HG02623 (cell line): ENCODE results near the gene TMEM41B.
"Not testable (repeated sequence)": the region's sequence is repeated elsewhere in the genome, so short reads cannot be mapped to it uniquely, and the experiment has no call there.

Experiments
- ATAC-seq: cut with Tn5 transposase; IDR thresholded peaks from one replicate; pipeline ENCODE4 v1.9.1; 2021; ENCODE audit warnings: moderate library complexity; ENCODE audit not compliant: unreplicated experiment

Gene TMEM41B

DNA sequence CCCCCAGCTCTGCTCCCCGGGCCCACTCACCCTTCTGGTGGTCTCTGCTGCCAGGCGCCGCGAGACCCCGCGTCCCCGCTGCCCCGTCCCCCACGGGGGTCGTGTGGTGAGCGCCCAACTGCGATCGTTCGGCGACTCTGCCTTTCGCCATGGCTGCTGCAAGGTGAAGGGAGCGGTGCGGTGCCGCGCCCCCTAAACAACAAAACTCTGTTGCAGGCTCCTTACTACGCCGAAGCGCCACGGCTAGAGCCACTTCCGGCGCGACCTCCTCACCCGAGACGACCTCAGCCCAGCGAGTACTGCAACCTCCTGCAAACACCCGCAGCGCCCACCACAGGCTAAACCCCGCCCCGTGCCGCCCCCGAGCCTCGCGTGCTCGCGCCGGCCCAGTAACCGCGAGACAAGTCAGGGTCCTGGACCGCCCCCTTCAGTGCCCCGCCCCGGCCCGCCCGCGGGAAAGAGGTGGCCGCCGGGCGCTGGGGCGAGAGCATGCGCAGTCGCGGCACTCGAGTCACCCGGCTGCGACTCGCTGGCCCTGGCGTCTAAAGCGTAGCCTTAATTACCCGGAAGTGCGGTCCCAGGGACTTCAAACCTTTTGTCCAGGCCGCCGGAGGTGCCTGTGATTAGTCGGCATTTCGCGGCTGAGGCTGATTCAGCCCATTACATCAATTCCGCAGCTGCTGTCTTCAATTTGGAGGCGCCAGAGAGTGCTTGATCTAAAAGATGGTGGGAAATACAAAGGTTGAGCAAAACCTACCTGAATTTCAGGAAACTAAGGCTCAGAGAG is at the start of gene TMEM41B:
Gene TMEM41B, minus strand, starts transcription at position 303 of the 787 bp plus-strand sequence. Its CDS starts 152 bp downstream, at position 151.
- ATAC-seq = peak; percentile 94

- ATAC-seq = no peak
These were observed 48.0 kb upstream of the TMEM41B start for GRCh38 chr11:9362393-9362863.

GRCh38 chr11:9360862-9361622 is 46.6 kb upstream of the TMEM41B start:
- ATAC-seq = not testable (repeated sequence)

- no peak for ATAC-seq
These were observed 42.6 kb upstream of the TMEM41B start for GRCh38 chr11:9357041-9357440.

GRCh38 chr11:9351321-9351881 is 37.0 kb upstream of the TMEM41B start:
- no peak for ATAC-seq

DNA sequence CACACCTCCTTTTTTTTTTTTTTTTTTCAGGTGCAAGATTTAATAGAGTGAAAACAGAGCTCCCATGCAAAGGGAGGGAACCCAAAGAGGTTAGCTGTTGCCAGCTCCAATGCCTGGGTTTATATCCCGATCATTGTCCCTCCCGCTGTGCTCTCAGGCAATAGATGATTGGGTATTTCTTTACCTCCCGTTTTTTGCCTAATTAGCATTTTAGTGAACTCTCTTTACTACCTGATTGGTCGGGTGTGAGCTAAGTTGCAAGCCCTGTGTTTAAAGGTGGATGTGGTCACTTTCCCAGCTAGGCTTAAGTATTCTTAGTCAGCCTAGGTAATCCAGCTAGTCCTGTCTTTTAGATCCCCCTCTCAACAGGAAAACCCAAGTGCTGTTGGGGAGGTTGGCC is 33.4 kb upstream of the TMEM41B start:
- not testable (repeated sequence) for ATAC-seq

DNA sequence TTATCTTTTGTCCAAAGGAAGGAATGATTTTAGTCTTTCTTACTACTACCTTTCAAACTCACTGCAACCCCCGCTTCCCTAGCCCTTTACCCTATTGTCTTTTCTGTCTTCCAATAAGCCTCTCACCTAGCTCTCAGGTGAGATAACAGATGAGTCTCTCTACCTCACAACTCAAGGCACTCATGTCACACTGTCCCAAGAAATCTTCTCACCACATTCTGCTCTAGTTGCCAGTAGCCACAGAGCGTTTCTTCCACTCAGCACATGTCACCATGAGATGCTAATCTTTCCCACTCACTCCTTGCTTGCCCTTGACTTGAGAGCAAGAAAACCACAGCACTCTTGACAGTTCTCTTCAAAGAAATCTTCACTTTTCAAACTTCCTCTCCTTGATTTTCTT is 32.7 kb upstream of the TMEM41B start:
- no peak for ATAC-seq

- ATAC-seq = no peak
These were observed 29.8 kb upstream of the TMEM41B start for GRCh38 chr11:9344061-9344680.

GRCh38 chr11:9341638-9342178 is 27.3 kb upstream of the TMEM41B start:
- ATAC-seq = no peak

GRCh38 chr11:9332655-9333054 is 18.3 kb upstream of the TMEM41B start:
- no peak for ATAC-seq

- ATAC-seq = no peak
These were observed 16.3 kb upstream of the TMEM41B start for GRCh38 chr11:9330387-9331384.

GRCh38 chr11:9320047-9320446 is 5.7 kb upstream of the TMEM41B start:
- ATAC-seq = no peak

DNA sequence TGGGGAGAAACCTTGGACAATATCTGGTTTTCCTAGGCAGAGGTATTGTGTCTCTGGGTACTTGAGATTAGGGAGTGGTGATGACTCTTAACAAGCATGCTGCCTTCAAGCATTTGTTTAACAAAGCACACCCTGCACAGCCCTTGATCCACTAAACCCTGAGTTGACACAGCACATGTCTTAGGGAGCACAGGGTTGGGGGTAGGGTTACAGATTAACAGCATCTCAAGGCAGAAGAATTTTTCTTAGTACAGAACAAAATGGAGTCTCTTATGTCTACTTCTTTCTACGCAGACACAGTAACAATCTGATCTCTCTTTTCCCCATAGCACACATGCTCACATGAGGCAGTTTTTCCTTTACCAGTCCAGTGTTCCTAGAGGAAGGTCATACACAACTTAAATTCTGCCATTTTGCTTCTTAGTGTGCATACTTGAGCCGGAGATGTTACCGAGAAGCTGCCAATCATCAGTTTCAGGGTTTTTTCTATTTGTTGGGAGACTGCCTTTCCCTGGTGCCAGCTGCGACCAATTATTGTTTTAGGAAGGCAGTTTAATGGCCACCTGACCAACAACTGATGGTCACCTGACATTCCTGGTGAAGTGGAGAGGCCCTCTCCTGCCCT is 5.1 kb upstream of the TMEM41B start:
- ATAC-seq = not testable (repeated sequence)

GRCh38 chr11:9318442-9319376 is 4.3 kb upstream of the TMEM41B start:
- ATAC-seq = not testable (repeated sequence)

- no peak for ATAC-seq
These were observed 1.9 kb upstream of the TMEM41B start for GRCh38 chr11:9316334-9316733.

- ATAC-seq = no peak
These were observed 790 bp upstream of the TMEM41B start for GRCh38 chr11:9315078-9315688.

GRCh38 chr11:9313648-9314290 is 624 bp downstream of the TMEM41B start:
- ATAC-seq = peak; percentile 5
